Kidney capillary endothelial cell (primary cell): ENCODE data around the gene ARL1.
"Not testable (repeated sequence)": the region's sequence is repeated elsewhere in the genome, so short reads cannot be mapped to it uniquely, and the experiment has no call there.

ENCODE experiments used
- DNase-seq: peaks from one replicate; pipeline ENCODE4 v3.0.0-alpha.2; 2018; ENCODE audit warnings: low spot score

Gene ARL1

DNA sequence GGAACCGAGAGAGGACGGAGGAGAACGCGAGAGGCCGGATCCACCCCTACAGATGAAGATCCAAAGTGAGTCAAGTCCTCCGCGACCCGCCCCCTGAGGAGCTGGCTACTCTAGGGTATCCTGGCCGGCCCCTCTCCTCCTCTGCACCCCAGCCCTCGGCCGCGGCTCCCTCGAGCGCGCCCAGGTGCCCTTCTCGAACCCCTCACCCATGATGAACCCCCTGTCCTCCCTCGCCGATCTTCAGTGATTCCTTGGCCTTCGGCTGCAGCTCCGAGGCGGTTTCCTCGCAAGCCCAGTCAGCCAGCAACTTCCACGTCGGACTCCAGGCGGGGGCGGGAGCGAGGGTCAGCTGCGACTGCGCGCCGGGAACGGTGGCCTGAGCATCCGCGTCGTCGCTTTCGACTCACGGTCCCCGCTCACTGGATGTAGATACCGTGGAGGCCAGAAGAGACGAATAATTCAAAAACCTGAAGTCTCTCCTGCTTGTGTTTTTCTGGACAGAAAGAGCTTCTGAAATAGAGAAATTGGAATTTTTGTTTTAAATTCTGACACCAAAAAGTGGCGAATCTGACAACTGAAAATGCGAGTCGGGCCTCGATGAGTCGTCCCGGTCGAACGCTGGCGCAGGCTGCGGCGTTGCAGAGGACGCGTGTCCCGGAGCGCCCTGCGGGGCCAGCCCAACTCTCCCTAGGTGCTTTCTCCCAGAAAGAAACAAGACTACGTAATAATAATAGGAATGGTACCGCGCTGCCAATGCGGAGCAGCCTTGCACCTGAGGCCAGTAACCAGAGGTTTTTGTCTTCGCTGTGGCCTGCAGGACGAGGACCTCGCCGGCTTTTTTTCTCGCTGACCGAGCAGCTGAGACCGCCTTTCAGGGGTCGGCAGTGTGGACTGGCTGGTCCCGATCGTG lies at the start of gene ARL1:
Gene ARL1 (minus strand): TSS at position 337 of the 910 bp plus-strand sequence. CDS start 127 bp downstream, at position 210.
- DNase-seq: peak; percentile 81

DNA sequence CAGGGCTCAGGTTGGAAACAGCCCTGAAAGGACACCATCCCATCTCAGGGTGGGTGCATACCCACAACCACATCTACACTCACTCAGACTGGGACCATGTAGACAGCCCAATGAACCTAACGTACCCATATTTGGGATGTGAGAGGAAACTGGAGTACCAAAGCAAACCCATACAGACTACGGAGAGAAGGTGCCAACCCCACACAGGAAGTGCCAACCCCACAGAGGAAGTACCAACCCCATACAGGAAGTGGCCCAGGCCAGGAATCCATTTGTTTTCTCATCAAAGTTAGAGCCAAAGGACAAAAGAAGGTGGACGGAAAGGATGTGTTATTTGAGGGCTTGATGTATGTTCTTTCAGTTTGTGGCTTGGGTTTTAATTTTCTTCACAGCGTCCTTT lies 48.1 kb upstream of the ARL1 start:
- no peak for DNase-seq

GRCh38 chr12:101441461-101442224 lies 34.1 kb upstream of the ARL1 start:
- DNase-seq: no peak

GRCh38 chr12:101439236-101439635 lies 31.7 kb upstream of the ARL1 start:
- DNase-seq: no peak

GRCh38 chr12:101436136-101436535 lies 28.6 kb upstream of the ARL1 start:
- DNase-seq: no peak

- DNase-seq: no peak
Observed at GRCh38 chr12:101430456-101430855, 22.9 kb upstream of the ARL1 start.

DNA sequence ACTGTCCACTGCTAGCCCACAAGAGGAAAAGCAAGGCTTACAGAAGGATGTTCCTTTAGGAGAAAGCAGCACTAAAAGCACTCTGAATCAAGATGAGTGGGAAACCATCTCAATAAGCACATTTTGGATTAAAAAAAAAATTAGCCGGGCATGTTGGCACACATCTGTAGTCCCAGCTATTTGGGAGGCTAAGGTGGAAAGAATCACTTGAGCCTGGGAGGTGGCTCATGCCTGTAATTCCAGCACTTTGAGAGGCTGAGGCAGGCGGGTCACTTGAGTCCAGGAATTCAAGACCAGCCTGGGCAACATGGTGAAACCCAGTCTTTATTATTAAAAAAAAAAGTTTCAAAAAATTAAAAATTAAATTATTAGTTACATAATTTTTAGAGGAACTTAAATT lies 17.0 kb upstream of the ARL1 start:
- no peak for DNase-seq

DNA sequence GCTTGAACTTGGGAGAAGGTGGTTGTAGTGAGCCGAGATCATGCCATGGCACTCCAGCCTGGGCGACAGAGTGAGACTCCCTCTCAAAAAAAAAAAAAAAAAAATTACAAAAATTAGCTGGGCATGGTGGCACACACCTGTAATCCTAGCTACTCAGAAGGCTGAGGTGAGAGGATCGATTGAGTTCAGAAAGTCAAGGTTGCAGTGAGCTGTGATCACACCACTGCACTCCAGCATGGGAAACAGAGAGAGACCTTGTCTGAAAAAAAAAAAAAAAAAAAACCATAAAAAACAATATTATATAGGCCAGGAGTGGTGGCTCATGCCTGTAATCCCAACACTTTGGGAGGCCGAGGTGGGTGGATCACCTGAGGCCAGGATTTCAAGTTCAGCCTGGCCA lies 14.5 kb upstream of the ARL1 start:
- DNase-seq: not testable (repeated sequence)

DNA sequence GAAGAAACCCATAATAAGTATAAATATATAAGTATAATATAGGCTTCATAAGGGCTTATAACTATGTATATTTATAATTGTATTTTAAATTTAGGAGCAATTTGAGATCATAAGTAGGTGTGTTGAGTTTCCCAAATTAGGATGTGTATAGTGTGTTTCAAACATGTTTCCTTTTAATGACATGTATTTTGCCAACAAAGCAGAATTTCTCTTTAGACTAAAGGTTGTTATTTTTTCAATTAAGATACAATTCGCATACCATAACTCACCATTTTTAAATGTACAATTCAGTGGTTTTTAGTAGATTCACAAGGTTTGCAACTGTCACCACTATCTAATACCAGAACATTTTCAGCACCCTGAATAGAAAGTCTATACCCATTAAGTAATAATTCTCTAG lies 7.7 kb upstream of the ARL1 start:
- DNase-seq: no peak

GRCh38 chr12:101414533-101415119 lies 7.1 kb upstream of the ARL1 start:
- DNase-seq: peak; percentile 60

DNA sequence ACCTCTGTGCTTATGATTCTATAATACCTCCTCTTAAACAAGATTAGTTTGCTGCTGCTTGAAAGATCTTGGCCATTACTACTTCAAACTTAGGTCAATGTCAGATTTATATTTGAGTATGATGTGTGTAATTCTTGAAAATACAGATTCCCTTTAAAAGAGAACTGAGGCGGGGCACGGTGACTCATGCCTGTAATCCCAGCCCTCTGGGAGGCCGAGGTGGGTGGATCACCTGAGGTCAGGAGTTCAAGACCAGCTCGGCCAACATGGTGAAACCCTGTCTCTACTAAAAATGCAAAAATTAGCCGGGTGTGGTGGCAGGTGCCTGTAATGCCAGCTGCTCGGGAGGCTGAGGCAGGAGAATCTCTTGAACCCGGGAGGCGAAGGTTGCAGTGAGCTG lies 2.6 kb upstream of the ARL1 start:
- DNase-seq: not testable (repeated sequence)

- DNase-seq: no peak
Observed at GRCh38 chr12:101407049-101407435, 530 bp downstream of the ARL1 start.

DNA sequence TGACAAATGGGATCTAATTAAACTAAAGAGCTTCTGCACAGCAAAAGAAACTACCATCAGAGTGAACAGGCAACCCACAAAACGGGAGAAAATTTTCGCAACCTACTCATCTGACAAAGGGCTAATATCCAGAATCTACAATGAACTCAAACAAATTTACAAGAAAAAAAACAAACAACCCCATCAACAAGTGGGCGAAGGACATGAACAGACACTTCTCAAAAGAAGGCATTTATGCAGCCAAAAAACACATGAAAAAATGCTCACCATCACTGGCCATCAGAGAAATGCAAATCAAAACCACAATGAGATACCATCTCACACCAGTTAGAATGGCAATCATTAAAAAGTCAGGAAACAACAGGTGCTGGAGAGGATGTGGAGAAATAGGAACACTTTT lies 16.4 kb downstream of the ARL1 start:
- DNase-seq: not testable (repeated sequence)

DNA sequence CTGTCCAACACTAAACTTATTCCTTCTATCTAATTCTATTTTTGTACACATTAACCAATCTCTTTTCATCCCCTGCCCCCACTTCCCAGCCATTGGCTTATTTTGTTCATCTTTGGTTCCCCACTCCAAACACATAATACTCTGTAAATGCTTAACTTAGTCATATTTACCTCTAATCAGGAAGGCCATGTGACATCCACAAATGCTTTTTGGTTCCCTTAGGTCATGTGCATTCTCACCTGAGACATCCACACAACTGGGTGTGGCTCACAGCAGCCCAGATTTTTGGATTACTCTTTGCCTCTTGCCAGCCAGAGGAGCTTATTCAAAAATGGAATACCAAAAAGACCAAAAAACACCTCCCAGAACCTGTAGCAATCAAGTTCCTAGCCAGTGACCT lies 28.4 kb downstream of the ARL1 start:
- DNase-seq: no peak

DNA sequence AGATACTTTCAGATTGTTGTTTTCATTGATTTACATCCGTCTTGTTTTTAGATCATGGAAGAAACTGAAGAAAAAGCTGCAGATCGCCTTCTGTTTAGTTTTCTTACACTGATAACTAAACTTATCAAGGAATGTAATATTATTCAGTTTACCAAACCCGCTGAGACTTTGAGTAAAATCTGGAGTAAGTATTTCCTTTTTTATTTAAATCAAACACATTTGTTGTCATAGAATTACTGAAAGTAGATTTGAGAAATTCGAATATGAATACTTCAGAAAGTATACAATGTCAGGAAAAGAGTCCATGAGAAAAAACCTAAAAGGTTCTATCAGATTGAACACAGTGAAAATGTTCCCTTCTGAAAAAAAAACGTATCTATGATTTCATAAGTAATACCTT lies 32.0 kb downstream of the ARL1 start:
- no peak for DNase-seq

DNA sequence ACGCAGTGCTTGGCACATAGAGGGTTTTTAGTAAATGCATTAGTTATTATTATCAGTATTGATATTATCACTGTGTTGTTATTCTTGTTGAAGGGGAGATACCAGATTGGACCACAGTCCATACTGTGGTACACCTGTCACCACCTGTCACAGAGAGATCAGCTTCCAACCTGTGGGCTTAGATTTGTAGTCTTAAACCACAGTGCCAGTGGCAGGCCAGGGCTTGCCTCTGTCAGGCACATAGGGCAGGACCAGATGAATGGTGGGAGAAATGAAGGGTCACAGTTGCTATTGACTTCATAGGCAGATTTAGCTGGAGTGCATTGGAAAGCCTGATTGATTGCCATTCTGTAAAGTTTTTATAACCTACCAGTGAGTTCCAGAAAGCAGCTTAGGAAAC lies 35.1 kb downstream of the ARL1 start:
- DNase-seq: no peak

DNA sequence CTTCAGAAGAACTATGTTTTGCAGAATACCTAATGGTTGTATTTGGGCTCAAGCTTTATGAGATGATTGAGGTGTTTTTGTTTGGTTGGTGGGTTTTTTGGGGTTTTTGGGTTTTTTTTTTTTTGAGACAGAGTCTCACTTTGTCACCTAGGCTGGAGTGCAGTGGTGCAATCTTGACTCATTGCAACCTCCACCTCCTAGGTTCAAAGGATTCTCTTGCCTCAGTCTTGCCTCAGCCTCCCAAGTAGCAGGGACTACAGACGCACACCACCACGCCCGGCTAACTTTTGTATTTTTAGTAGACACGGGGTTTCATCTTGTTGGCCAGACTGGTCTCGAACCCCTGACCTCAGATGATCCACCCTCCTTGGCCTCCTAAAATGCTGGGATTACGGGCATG lies 39.6 kb downstream of the ARL1 start:
- no peak for DNase-seq

- no peak for DNase-seq
Observed at GRCh38 chr12:101361455-101361854, 46.1 kb downstream of the ARL1 start.

GRCh38 chr12:101356794-101357193 lies 50.8 kb downstream of the ARL1 start:
- no peak for DNase-seq

- DNase-seq: no peak
Observed at GRCh38 chr12:101351682-101352081, 55.9 kb downstream of the ARL1 start.

GRCh38 chr12:101343893-101344292 lies 63.7 kb downstream of the ARL1 start:
- DNase-seq: no peak
